Epidermal melanocyte (primary cell): Measurements from ENCODE around the gene DEUP1.
"Not testable (repeated sequence)": the region's sequence is repeated elsewhere in the genome, so short reads cannot be mapped to it uniquely, and the experiment has no call there.

ENCODE experiments used
- DNase-seq: peaks from one replicate; pipeline ENCODE4 v3.0.0; 2011; ENCODE audit warnings: low spot score; ENCODE audit not compliant: insufficient read length

DEUP1 gene

GRCh38 chr11:93350835-93351234, 20.3 kb downstream of the DEUP1 start:
- no peak for DNase-seq

GRCh38 chr11:93359396-93359795, 28.9 kb downstream of the DEUP1 start:
- no peak for DNase-seq

GRCh38 chr11:93361435-93361834, 30.9 kb downstream of the DEUP1 start:
- no peak for DNase-seq

- no peak for DNase-seq
These were observed 37.5 kb downstream of the DEUP1 start for GRCh38 chr11:93368022-93368421.

- DNase-seq, result no peak
These were observed 39.7 kb downstream of the DEUP1 start for GRCh38 chr11:93370260-93370659.

GRCh38 chr11:93389737-93390136, 59.2 kb downstream of the DEUP1 start:
- no peak for DNase-seq

GRCh38 chr11:93392867-93393266, 62.3 kb downstream of the DEUP1 start:
- no peak for DNase-seq

GRCh38 chr11:93393386-93393785, 62.8 kb downstream of the DEUP1 start:
- DNase-seq, result no peak

- DNase-seq, result no peak
These were observed 63.9 kb downstream of the DEUP1 start for GRCh38 chr11:93394488-93394887.

- DNase-seq, result no peak
These were observed 65.8 kb downstream of the DEUP1 start for GRCh38 chr11:93396316-93396715.

- no peak for DNase-seq
These were observed 73.4 kb downstream of the DEUP1 start for GRCh38 chr11:93403930-93404329.

GRCh38 chr11:93407777-93408401, 77.3 kb downstream of the DEUP1 start:
- DNase-seq, result no peak

- DNase-seq, result no peak
These were observed 79.9 kb downstream of the DEUP1 start for GRCh38 chr11:93410441-93410840.

GRCh38 chr11:93411705-93412104, 81.2 kb downstream of the DEUP1 start:
- no peak for DNase-seq

- DNase-seq, result no peak
These were observed 101.7 kb downstream of the DEUP1 start for GRCh38 chr11:93432247-93432646.

- not testable (repeated sequence) for DNase-seq
These were observed 112.7 kb downstream of the DEUP1 start for GRCh38 chr11:93443232-93443631.

- no peak for DNase-seq
These were observed 114.1 kb downstream of the DEUP1 start for GRCh38 chr11:93444617-93445073.

GRCh38 chr11:93458286-93458685, 127.7 kb downstream of the DEUP1 start:
- DNase-seq, result no peak

GRCh38 chr11:93463666-93464065, 133.1 kb downstream of the DEUP1 start:
- not testable (repeated sequence) for DNase-seq

GRCh38 chr11:93464927-93465540, 134.5 kb downstream of the DEUP1 start:
- DNase-seq, result no peak

GRCh38 chr11:93467054-93467453, 136.5 kb downstream of the DEUP1 start:
- no peak for DNase-seq

GRCh38 chr11:93468290-93468689, 137.7 kb downstream of the DEUP1 start:
- DNase-seq, result no peak

- no peak for DNase-seq
These were observed 143.6 kb downstream of the DEUP1 start for GRCh38 chr11:93474123-93474522.
